GM19035 (cell line): Measurements from ENCODE around the gene RDH14.

Experiments used
- ATAC-seq: cut with Tn5 transposase; IDR thresholded peaks from one replicate; pipeline ENCODE4 v1.9.1; 2021; ENCODE audit not compliant: unreplicated experiment

RDH14 gene

DNA sequence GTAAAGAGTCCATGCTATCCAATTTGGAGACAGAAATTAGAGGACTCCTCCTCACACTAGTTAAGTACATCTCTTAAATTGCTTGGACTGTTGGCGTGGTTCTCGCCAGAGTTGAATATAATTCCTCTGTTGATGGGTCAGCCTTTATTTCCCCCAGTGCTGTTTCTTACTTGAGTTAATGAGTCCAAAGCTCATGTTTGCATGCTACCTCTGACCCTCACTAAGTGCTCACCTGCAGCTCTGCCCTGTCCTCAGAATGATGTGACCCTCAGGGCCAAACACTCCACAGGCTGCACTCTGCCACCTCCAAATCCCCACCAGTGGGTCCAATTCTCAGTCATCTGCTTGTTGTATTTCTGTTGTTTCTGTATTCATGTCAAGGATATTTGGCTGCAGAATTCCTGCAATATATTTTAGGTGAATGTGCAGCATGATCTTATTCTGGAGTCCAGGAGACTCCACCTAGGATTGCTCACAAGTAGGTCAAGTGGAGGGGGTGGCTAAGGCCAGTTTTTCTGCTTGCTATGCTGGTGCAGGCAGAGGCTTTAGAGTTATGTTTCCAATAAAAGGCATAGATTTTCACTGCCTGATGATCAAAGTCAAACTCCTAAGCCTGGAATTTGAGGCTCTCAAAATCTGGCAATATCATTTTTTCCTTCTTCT lies 37.8 kb downstream of the RDH14 start:
- ATAC-seq = no peak

- peak; percentile 81 for ATAC-seq
These were observed 39.7 kb downstream of the RDH14 start for GRCh38 chr2:18520451-18521425.

- no peak for ATAC-seq
These were observed 40.5 kb downstream of the RDH14 start for GRCh38 chr2:18519914-18520450.

GRCh38 chr2:18518116-18519111 lies 42.0 kb downstream of the RDH14 start:
- ATAC-seq = no peak

- ATAC-seq = no peak
These were observed 43.1 kb downstream of the RDH14 start for GRCh38 chr2:18517386-18517785.

DNA sequence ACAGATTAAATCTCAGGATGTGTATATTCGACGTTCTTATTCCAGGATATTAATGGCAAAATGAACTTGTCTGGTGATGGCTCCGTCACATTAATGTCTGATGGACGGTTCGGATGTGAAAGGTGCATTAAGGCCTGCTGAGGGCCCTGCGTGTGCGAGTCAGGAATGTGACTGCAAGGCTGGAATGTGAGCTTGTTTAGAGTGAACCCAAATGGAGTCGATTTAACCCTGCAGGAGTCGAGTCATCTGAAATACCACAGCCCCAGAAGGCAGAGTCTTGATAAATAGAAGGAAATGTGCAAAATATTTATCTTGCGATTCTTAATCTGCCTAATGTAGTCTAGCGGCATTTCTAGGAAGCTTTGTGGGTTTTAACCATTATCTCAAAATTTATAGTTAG lies 44.3 kb downstream of the RDH14 start:
- no peak for ATAC-seq

DNA sequence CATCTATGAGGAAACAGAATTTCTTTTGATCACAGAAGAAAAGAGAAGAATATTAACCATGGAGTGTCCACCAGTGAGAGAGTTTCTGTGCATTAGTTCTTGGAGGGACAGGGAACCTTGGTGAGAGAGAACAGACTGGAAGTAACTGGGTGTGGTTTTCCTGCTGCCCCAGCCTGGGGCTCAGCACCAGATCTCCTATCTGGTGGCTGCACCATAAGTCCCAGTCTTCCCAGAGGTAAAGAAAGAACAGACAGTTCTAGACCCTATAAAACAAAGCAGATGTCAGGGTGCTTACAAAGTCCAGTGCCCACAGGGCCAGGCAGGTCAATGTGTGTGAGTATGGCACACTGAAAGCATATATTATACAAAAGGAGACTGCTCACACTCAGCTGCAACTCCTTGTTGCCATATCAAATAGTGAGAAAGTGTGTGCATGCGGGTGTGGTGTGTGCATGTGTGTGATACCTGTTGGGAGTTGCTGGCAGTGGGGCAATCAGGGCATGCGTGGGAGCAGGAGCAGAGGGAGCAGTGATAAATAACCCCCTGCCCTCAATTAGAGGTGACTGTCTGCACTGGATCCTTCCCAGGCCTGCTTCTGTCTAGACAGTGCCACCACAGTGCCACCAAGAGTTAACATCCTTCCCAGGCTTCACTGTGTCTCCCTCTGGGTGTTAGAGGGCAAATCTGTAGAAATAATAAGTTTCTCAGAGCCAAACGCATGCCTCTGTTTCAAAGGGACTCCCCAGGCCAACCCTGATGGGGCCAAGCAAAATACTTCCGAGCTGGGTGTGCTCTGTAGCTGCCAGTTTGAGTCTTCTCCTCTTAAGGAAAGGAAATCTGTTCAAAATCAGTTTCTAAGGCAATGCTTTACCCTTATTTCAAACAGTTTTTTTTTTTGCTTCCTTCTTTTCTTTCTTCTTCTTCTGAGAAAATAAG lies 45.7 kb downstream of the RDH14 start:
- no peak for ATAC-seq

GRCh38 chr2:18510775-18511174 lies 49.7 kb downstream of the RDH14 start:
- ATAC-seq = no peak

- ATAC-seq = no peak
These were observed 53.5 kb downstream of the RDH14 start for GRCh38 chr2:18506883-18507509.

- no peak for ATAC-seq
These were observed 54.6 kb downstream of the RDH14 start for GRCh38 chr2:18505703-18506341.
